Dendritic cell treated with granulocyte-macrophage colony-stimulating factor and Interleukin-4, amounts not matched to agents 40 ng/mL and 50 ng/mL, for 4 days (primary cell): ENCODE measurements around the gene SEC22C.

Experiments used
- H3K27ac Mint-ChIP-seq: one replicate; pipeline ENCODE4 v1.8.0; 2022; ENCODE audit warnings: mild to moderate bottlenecking, mixed read lengths
- H3K27me3 Mint-ChIP-seq: one replicate; pipeline ENCODE4 v1.8.0; 2022; ENCODE audit warnings: mild to moderate bottlenecking, mixed read lengths
- H3K36me3 Mint-ChIP-seq: one replicate; pipeline ENCODE4 v1.8.0; 2022; ENCODE audit warnings: low read depth, mixed read lengths
- H3K4me1 Mint-ChIP-seq: one replicate; pipeline ENCODE4 v1.8.0; 2022; ENCODE audit warnings: low read depth, mixed read lengths
- H3K4me3 Mint-ChIP-seq: one replicate; pipeline ENCODE4 v1.8.0; 2022; ENCODE audit warnings: mild to moderate bottlenecking, moderate library complexity, mixed read lengths
- H3K9me3 Mint-ChIP-seq: one replicate; pipeline ENCODE4 v1.8.0; 2022; ENCODE audit warnings: mixed read lengths
- intact Hi-C: fragments of 100-400 bp; cut with micrococcal nuclease; formaldehyde crosslinking; loops from one replicate; pipeline ENCODE4 v1.15.0; 2022

Gene SEC22C

GRCh38 chr3:42535981-42536784 lies 45.6 kb downstream of the SEC22C start:
- intact Hi-C loops: no loop called here
- Mint-ChIP-seq H3K27ac (no peak overlapping the region), H3K36me3 (no peaks in the 10 kb centered on the region)

DNA sequence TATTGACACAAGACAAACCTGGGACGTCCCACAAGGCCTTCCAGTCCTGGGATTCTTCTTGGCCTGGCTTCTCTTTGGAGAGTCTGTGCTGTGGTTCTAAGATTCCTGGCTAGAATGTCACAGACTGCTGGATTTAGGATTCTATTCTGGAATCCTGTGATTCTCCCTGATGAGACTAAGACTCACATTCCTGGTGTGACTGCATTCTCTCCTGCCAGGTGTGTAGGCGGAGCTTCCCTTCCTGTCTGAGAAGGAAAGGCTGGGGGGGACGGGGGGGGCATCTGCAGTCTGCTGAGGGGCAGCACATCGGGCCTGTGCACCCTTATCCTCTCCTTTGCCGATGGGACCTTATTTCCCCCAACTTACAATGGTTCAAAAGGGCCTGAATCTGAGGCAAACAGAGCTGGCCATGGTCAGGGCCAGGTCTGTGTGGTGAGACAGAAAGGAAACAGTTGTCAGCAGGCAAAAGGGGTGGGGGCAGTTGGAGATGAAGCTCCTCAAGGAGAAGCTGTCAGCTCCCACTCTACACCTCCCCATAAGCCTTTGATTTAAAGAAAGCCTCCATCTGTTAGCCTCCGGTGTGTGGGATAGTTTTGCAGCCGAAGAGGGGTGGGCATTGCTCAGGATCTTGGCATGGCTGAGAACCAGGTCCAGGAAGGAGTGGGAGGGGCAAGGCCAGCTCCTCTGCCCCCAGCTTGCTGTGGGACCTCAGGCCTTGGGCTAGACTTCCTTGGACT lies 48.4 kb downstream of the SEC22C start:
- Mint-ChIP-seq H3K4me1 (peaks cover 48% of the 10 kb centered on the region), H3K27me3 (no peaks in the 10 kb centered on the region)

More at GRCh38 chr3:42535981-42536784, 45.6 kb downstream of the SEC22C start:
- Mint-ChIP-seq H3K27me3 (peaks cover 5% of the 10 kb centered on the region), H3K4me3 (no peak overlapping the region), H3K9me3 (no peaks in the 10 kb centered on the region), H3K4me1 (peaks cover 21% of the 10 kb centered on the region)

GRCh38 chr3:42532229-42532628 lies 49.5 kb downstream of the SEC22C start:
- Mint-ChIP-seq H3K27ac (no peak overlapping the region), H3K36me3 (no peaks in the 10 kb centered on the region), H3K4me3 (no peak overlapping the region), H3K9me3 (no peaks in the 10 kb centered on the region), H3K4me1 (peaks cover 59% of the 10 kb centered on the region), H3K27me3 (no peaks in the 10 kb centered on the region)
- intact Hi-C loops: no loop called here

More for the DNA sequence above, 48.4 kb downstream of the SEC22C start:
- no peak overlapping the region for H3K27ac Mint-ChIP-seq
- no peaks in the 10 kb centered on the region for H3K36me3 Mint-ChIP-seq
- H3K9me3 Mint-ChIP-seq: no peaks in the 10 kb centered on the region
- intact Hi-C loops: no loop called here
- no peak overlapping the region for H3K4me3 Mint-ChIP-seq

- Mint-ChIP-seq H3K36me3 (no peaks in the 10 kb centered on the region), H3K27ac (no peak overlapping the region)
These were observed 50.3 kb downstream of the SEC22C start for GRCh38 chr3:42531470-42531869.

DNA sequence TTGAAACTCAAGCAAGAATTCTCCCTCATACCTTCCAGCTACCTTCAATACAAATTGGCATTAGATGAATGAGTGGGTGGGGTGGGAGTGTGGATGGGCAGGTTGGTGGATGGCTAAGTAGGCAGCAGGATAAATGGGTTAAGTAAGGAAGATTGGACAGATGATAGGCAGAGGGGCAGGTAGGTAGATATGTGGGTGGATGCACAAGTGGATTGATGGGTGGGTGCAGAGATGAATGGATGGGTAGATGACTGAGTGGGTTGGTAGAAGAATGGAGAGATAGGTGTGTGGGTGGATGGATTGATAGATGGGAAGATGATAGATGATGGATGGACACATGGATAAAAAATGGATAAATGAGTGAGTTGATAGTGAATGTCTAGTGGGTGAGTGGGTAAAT lies 51.7 kb downstream of the SEC22C start:
- Mint-ChIP-seq H3K9me3 (no peaks in the 10 kb centered on the region), H3K36me3 (no peaks in the 10 kb centered on the region), H3K27me3 (no peaks in the 10 kb centered on the region), H3K4me1 (peaks cover 78% of the 10 kb centered on the region), H3K27ac (peak overlapping the region; percentile 28), H3K4me3 (no peak overlapping the region)
- intact Hi-C loops: no loop called here

More at GRCh38 chr3:42531470-42531869, 50.3 kb downstream of the SEC22C start:
- Mint-ChIP-seq H3K4me3 (no peak overlapping the region), H3K9me3 (no peaks in the 10 kb centered on the region), H3K4me1 (peaks cover 67% of the 10 kb centered on the region), H3K27me3 (no peaks in the 10 kb centered on the region)
- intact Hi-C loops: no loop called here

GRCh38 chr3:42529468-42529867 lies 52.3 kb downstream of the SEC22C start:
- Mint-ChIP-seq H3K27me3 (no peaks in the 10 kb centered on the region), H3K4me3 (no peak overlapping the region), H3K36me3 (no peaks in the 10 kb centered on the region), H3K9me3 (no peaks in the 10 kb centered on the region), H3K4me1 (peaks cover 78% of the 10 kb centered on the region), H3K27ac (peak overlapping the region; percentile 28)
- intact Hi-C loops: no loop called here

GRCh38 chr3:42527368-42527917 lies 54.3 kb downstream of the SEC22C start:
- intact Hi-C loops: no loop called here
- Mint-ChIP-seq H3K4me1 (peaks cover 85% of the 10 kb centered on the region), H3K27me3 (no peaks in the 10 kb centered on the region), H3K36me3 (no peaks in the 10 kb centered on the region), H3K4me3 (no peak overlapping the region), H3K27ac (no peak overlapping the region), H3K9me3 (no peaks in the 10 kb centered on the region)

DNA sequence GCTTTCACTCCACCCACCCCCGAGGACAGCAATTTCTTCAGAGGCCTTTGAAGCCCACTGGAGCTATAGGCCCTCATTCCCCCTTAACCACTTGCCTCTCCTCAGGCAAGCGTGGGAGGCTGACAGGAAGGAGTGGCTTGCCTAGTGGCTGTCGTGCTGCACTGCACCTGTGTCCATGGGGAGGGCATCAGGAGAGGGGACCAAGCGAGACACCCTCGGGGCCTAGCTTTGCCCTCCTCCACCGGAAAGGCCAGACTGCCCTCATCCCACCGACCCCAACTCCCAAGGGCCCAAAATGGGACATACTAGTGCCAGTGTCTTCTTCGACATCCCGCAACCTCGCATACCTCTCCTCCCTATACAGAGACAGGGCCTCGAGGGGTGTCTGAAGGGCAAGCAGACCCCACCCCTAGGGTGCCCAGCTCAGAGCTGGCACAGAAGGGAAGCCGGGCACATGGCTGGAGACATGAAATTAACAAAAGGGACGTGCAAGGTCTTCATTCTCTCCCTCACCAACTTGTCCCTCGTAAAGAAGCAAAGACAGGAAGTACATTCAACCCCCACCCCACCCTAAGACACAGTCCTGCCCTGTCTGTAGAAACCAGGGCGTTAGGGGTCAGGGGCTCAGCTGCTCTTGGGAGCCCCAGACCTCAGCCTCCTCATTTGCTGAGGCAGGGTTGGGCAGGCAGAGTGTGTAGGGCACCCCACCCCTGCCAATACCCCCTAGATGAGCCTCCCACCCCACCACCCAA lies 55.0 kb downstream of the SEC22C start:
- no peak overlapping the region for H3K4me3 Mint-ChIP-seq
- no peak overlapping the region for H3K27ac Mint-ChIP-seq
- H3K27me3 Mint-ChIP-seq: no peaks in the 10 kb centered on the region
- intact Hi-C loops: no loop called here
- peaks cover 87% of the 10 kb centered on the region for H3K4me1 Mint-ChIP-seq
- no peaks in the 10 kb centered on the region for H3K9me3 Mint-ChIP-seq
- no peaks in the 10 kb centered on the region for H3K36me3 Mint-ChIP-seq

DNA sequence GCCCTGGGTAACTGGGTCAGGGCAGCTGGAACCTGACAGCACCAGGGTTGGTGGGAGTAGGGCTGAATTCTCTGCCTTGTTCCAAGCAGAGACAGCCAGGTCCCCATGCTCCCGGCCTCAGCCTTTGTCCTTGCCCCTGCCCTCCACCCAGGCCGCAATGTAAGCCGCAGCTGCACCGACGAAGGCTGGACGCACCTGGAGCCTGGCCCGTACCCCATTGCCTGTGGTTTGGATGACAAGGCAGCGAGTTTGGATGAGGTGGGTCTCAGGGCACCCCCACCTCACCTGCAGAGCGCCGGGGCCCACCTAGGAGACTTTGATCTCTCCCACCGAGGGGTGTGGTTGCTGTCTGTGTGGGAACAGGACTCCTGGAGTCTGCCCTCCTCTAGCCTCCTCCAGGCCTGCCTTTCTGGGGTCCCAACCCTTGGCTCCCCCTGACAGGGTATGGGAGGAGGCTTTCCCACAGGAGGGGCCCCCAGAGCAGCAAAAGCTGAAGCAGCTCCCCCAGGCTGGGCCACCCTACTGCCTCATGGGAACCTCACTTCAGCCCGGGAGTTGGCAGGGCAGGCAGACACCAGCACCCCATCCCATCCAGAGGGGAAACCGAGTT lies 55.9 kb downstream of the SEC22C start:
- H3K27me3 Mint-ChIP-seq: no peaks in the 10 kb centered on the region
- no peak overlapping the region for H3K27ac Mint-ChIP-seq
- no peaks in the 10 kb centered on the region for H3K36me3 Mint-ChIP-seq
- no peak overlapping the region for H3K4me3 Mint-ChIP-seq
- H3K4me1 Mint-ChIP-seq: peaks cover 88% of the 10 kb centered on the region
- intact Hi-C loops: no loop called here
- H3K9me3 Mint-ChIP-seq: no peaks in the 10 kb centered on the region

DNA sequence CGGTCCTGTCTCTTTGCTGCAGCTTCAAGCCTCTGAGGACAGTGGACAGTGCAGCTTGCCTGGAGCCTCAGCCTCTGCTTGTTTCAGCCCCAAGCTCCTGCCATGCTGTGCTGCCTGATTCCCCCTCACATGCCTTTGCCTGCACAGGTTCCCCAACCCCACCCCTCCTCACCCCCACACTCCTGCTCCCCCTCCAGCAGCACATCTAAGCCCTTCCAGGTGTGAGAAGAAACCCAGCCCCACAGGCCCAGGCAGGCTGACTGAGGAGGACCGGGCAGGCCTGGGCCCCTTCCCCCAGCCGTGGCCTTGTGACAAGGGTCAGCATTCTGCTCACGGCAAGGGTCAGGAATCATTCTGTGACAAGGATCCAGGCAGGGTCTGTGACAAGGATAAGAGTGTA lies 56.6 kb downstream of the SEC22C start:
- Mint-ChIP-seq H3K9me3 (no peaks in the 10 kb centered on the region), H3K4me1 (peaks cover 85% of the 10 kb centered on the region), H3K36me3 (no peaks in the 10 kb centered on the region), H3K27ac (no peak overlapping the region), H3K4me3 (no peak overlapping the region), H3K27me3 (no peaks in the 10 kb centered on the region)
- intact Hi-C loops: no loop called here

DNA sequence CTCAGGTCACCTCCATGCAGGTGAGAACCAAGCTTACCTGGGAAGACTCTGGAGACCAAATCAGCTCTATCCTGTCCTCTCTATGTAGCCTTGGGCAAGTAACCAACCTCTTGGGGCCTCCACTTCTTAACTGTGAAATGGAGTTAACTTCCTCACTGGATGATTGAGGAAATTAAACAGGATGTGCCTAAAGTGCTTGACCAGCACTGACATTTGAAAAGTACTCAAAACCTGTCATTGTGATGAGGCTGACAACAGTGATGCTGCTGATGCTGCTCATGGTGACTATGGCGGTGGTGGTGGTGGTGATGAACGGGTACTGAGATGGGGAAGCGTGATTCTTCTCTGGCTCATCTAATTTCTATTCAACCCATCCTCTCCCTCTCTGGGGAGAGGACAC lies 57.0 kb downstream of the SEC22C start:
- Mint-ChIP-seq H3K27ac (no peak overlapping the region), H3K36me3 (no peaks in the 10 kb centered on the region), H3K4me1 (peaks cover 85% of the 10 kb centered on the region), H3K9me3 (no peaks in the 10 kb centered on the region), H3K27me3 (no peaks in the 10 kb centered on the region), H3K4me3 (no peak overlapping the region)
- intact Hi-C loops: no loop called here

DNA sequence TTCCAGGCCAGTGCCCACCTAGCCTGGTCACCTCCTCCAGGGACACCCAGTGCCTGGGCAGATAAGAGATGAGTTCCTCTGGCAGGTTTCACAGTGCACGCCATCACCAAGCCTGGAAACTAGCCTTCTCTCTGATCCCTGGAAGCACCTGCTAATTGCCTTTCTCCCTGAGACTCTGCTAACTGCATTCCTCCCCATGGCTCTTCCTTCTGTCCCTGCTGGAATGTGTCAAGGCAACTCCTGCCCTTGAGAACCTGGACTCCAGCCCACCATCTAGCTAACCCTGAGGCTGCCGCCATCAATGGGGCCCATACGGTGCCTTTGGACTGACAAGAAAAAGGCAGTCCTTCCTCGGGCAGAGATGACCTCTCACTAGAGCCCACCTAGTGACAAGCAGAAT lies 60.9 kb downstream of the SEC22C start:
- no peak overlapping the region for H3K4me3 Mint-ChIP-seq
- H3K36me3 Mint-ChIP-seq: no peaks in the 10 kb centered on the region
- peaks cover 53% of the 10 kb centered on the region for H3K4me1 Mint-ChIP-seq
- H3K27ac Mint-ChIP-seq: no peak overlapping the region
- intact Hi-C loops: no loop called here
- H3K27me3 Mint-ChIP-seq: no peaks in the 10 kb centered on the region
- no peaks in the 10 kb centered on the region for H3K9me3 Mint-ChIP-seq

GRCh38 chr3:42520336-42520735 lies 61.4 kb downstream of the SEC22C start:
- no peak overlapping the region for H3K27ac Mint-ChIP-seq
- H3K4me1 Mint-ChIP-seq: peaks cover 48% of the 10 kb centered on the region
- no peak overlapping the region for H3K4me3 Mint-ChIP-seq
- H3K27me3 Mint-ChIP-seq: no peaks in the 10 kb centered on the region
- H3K9me3 Mint-ChIP-seq: no peaks in the 10 kb centered on the region
- no peaks in the 10 kb centered on the region for H3K36me3 Mint-ChIP-seq
- intact Hi-C loops: no loop called here
